Stimulated activated naive CD8-positive, alpha-beta T cell treated with anti-CD3 and anti-CD28 coated beads, Interleukin-15, amount 100 ng/mL, for 72 hours (primary cell): ENCODE data around the gene RMDN3.

Experiments used
- ATAC-seq: fragments of 150-1000 bp; cut with Tn5 transposase; 2 replicates; pipeline ENCODE4 v1.10.0; 2021; ENCODE audit warnings: mild to moderate bottlenecking, moderate library complexity
- DNase-seq, 2 donors: peaks; one replicate each; pipeline ENCODE4 v3.0.0; 2021 to 2022
- H3K27ac Mint-ChIP-seq, 2 donors: one replicate each; pipeline ENCODE4 v1.8.0; 2022; ENCODE audit warnings: mild to moderate bottlenecking in 2 of 2, mixed read lengths in 2 of 2, moderate library complexity in 2 of 2
- H3K27me3 Mint-ChIP-seq: one replicate; pipeline ENCODE4 v1.8.0; 2022; ENCODE audit warnings: mixed read lengths
- H3K4me1 Mint-ChIP-seq: one replicate; pipeline ENCODE4 v1.8.0; 2022; ENCODE audit warnings: mild to moderate bottlenecking, mixed read lengths
- H3K4me3 Mint-ChIP-seq, 2 donors: one replicate each; pipeline ENCODE4 v1.8.0; 2022; ENCODE audit warnings: mild to moderate bottlenecking in 2 of 2, mixed read lengths in 2 of 2, moderate library complexity in 1 of 2
- H3K9me3 Mint-ChIP-seq, 2 donors: one replicate each; pipeline ENCODE4 v1.8.0; 2022; ENCODE audit warnings: mixed read lengths in 2 of 2

RMDN3 gene

GRCh38 chr15:40782609-40783227 lies 27.7 kb upstream of the RMDN3 start:
- Mint-ChIP-seq H3K4me1 (peaks cover 28% of the 10 kb centered on the region), H3K27me3 (no peaks in the 10 kb centered on the region), H3K27ac (no peak overlapping the region), H3K9me3 (no peaks in the 10 kb centered on the region), H3K4me3 (no peak overlapping the region)
- peak; percentile 89 for ATAC-seq
- peak; percentile 74 to 82 for DNase-seq

DNA sequence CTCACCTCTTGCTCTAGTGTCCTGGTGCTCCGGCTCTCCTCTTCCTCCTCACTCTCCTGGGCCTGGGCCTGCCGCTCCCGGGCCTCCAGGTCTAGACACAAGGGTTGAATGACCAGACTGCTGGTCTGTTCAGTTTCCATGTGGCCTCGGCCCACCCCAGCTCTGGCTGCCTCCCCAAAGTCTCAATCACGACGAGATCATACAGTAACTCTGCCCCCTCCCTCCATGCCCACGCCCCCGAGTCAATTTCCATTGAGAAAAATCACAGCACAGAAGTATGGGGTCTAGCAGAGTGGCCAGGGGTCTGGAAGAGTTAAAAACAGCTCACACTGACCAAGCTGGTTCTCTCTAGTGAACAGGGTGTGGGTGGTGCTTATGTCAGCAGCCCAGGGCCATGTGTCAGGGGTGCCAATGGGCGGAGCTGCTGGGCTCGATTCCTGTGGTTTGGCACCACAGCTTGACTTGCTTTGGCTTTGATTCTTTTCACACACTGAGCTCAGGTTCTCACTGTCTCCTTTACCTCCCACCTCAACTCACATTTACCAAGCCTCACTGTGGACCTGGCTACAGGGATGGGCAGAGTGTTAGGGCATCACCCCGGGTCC lies 21.6 kb upstream of the RMDN3 start:
- ATAC-seq: peak; percentile 93
- Mint-ChIP-seq H3K9me3 (no peaks in the 10 kb centered on the region), H3K27me3 (no peaks in the 10 kb centered on the region), H3K4me3 (no peak overlapping the region), H3K27ac (peak overlapping the region in 1 of 2 donors; percentile 20), H3K4me1 (peaks cover 14% of the 10 kb centered on the region)
- DNase-seq: peak in 1 of 2 donors; percentile 50

GRCh38 chr15:40775740-40776536 lies 20.9 kb upstream of the RMDN3 start:
- Mint-ChIP-seq H3K4me1 (peaks cover 18% of the 10 kb centered on the region), H3K4me3 (no peak overlapping the region), H3K27ac (peak overlapping the region in 1 of 2 donors; percentile 59), H3K9me3 (no peaks in the 10 kb centered on the region), H3K27me3 (no peaks in the 10 kb centered on the region)
- no peak for ATAC-seq
- no peak for DNase-seq

DNA sequence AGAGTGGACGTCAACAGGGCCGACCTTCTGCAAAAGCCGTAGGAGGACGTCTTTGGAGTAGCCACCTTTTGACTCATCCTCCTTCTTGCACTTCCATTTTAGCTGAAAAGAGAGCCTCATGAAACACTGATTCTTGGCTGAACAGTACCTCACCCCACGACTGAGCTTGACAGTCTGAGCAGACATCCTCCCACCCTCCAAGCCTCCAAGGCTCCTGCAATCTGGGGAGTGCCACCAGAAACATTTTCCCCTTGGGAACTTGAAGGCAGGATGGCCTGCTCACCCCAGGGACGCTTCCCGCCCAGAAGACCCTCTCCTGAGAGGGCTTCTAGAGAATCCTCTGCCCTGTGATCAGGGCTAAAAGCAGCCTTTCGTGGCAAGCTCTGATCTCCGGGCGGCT lies 20.0 kb upstream of the RMDN3 start:
- Mint-ChIP-seq H3K4me1 (peaks cover 28% of the 10 kb centered on the region), H3K9me3 (no peaks in the 10 kb centered on the region), H3K4me3 (no peak overlapping the region), H3K27ac (no peak overlapping the region), H3K27me3 (no peaks in the 10 kb centered on the region)
- ATAC-seq: no peak
- DNase-seq: no peak

DNA sequence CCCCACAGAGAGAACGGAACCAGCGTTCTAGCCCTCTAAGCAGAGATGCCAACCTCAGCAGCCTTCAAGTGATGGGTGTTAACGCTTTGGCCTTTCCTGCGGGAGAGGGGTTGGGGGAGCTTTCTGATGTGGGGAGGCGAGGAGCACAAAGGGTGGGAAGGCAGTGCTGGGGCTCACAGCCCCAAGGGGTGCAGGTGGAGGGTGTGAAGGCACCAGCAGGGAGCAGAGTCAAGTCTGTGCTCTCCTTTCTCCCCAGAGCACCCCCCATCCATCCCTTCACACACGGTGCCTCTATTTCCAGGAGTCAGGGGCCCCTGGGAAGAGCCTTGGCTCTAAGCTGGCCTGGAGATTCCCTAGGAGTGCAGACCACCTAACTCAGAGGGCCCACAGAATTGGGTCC lies 18.8 kb upstream of the RMDN3 start:
- Mint-ChIP-seq H3K27ac (no peak overlapping the region), H3K4me1 (peaks cover 39% of the 10 kb centered on the region), H3K4me3 (no peak overlapping the region), H3K27me3 (no peaks in the 10 kb centered on the region), H3K9me3 (no peaks in the 10 kb centered on the region)
- DNase-seq (no peak), ATAC-seq (no peak)

GRCh38 chr15:40773496-40773895 lies 18.4 kb upstream of the RMDN3 start:
- no peaks in the 10 kb centered on the region for H3K9me3 Mint-ChIP-seq
- DNase-seq: no peak
- ATAC-seq: no peak
- peaks cover 43% of the 10 kb centered on the region for H3K4me1 Mint-ChIP-seq
- no peak overlapping the region for H3K27ac Mint-ChIP-seq
- no peak overlapping the region for H3K4me3 Mint-ChIP-seq
- H3K27me3 Mint-ChIP-seq: no peaks in the 10 kb centered on the region

DNA sequence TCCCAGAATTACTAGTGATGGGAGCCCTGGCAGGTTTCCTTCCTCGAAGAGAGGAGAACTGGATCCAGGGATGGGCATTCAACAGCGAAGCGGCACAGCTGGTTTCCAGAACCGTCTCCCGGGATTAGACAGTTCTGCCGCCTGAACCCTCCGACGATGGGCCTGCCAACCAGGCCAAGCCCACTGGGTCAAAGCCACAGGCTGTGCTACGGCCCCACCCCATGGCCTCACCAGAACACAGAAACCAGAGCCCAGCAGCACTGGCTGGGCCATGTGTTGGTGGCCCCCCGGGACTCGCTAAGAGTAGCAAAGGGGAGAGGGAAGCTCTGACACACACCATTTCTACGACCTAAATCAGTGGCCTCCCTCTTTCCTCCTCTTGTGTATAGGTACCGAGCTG lies 17.0 kb upstream of the RMDN3 start:
- DNase-seq (no peak), ATAC-seq (no peak)
- Mint-ChIP-seq H3K4me1 (peaks cover 52% of the 10 kb centered on the region), H3K4me3 (no peak overlapping the region), H3K9me3 (no peaks in the 10 kb centered on the region), H3K27ac (no peak overlapping the region), H3K27me3 (no peaks in the 10 kb centered on the region)

DNA sequence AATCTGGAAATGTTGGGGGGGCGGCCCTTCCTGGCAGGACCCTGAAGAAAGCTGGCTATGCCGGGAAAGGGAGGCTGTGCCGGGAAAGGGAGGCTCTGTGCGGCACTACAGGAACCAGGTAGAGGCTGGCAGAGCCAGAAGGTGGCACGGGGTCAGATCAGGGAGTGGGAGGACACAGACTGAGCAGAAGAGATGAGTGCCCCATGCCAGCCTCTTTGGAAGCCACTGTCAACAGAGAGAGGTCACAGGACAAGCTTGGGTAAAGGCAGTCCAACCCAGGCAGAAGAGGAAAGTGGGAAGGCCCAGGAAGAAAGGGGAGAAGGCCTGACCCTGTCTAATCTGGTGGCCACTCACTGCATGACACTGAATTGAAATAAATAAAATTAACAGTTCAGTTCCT lies 16.2 kb upstream of the RMDN3 start:
- no peak for ATAC-seq
- Mint-ChIP-seq H3K9me3 (no peaks in the 10 kb centered on the region), H3K27ac (no peak overlapping the region), H3K4me1 (peaks cover 52% of the 10 kb centered on the region), H3K27me3 (no peaks in the 10 kb centered on the region), H3K4me3 (no peak overlapping the region)
- no peak for DNase-seq

- Mint-ChIP-seq H3K4me3 (peak overlapping the region; percentile 74 to 85), H3K27me3 (no peaks in the 10 kb centered on the region), H3K27ac (peak overlapping the region; percentile 95 to 96), H3K4me1 (peaks cover 62% of the 10 kb centered on the region), H3K9me3 (no peaks in the 10 kb centered on the region)
- no peak for ATAC-seq
- no peak for DNase-seq
Measured at GRCh38 chr15:40770147-40770721, 15.2 kb upstream of the RMDN3 start.

DNA sequence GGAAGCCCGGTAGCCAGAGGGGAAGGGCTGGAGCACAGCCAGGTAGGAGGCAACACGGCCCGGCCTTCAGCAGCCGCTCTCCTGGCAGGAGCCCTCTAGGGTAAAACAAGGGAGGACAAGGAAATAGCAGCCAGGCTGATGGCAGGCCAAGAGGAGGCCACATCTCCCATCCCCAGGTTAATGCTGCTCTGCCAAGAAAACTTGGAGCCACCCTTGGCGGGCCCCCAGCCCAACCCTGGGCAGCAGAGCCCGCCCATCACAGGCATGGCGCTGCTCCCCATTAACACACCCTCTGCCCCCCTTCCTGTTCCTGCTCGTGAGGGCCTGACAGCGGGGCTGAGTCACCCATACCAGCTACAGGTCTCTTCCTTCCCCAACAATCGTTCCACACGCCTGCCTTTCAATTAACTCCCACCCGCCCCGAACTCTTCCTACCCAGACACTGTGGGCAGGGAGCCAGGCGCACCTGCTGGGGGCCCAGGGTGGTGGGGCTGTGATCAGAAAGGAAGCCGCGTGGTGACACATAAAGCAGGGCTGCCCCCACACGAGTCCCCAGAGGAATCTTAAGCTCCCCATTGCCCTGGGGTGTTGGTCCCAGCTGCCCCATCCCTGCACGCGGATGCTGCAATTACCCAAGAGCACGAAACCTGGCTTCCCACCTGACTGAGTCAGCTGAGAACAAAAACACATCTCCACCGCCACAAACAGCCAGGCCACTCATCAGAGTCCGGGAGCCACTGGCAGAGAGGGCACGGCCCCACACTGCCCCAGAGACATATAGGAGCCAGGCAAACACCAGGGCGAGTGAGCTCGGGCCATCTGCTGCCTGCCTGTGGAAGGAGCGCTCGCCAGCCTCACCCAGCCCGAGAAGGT lies 14.5 kb upstream of the RMDN3 start, which contains the start of gene C15orf62:
Gene C15orf62, plus strand, starts transcription at position 707 of the 873 bp plus-strand sequence. CDS start 516 bp downstream, outside the sequence.
- peak within 1 kb of the TSS; percentile 74 to 85 for H3K4me3 Mint-ChIP-seq
- H3K27me3 Mint-ChIP-seq: no peaks in the 10 kb centered on the region
- DNase-seq: peak; percentile 55 to 76
- peak within 1 kb of the TSS; percentile 95 to 96 for H3K27ac Mint-ChIP-seq
- peak; percentile 73 for ATAC-seq
- H3K9me3 Mint-ChIP-seq: no peaks in the 10 kb centered on the region
- peaks cover 69% of the 10 kb centered on the region for H3K4me1 Mint-ChIP-seq

DNA sequence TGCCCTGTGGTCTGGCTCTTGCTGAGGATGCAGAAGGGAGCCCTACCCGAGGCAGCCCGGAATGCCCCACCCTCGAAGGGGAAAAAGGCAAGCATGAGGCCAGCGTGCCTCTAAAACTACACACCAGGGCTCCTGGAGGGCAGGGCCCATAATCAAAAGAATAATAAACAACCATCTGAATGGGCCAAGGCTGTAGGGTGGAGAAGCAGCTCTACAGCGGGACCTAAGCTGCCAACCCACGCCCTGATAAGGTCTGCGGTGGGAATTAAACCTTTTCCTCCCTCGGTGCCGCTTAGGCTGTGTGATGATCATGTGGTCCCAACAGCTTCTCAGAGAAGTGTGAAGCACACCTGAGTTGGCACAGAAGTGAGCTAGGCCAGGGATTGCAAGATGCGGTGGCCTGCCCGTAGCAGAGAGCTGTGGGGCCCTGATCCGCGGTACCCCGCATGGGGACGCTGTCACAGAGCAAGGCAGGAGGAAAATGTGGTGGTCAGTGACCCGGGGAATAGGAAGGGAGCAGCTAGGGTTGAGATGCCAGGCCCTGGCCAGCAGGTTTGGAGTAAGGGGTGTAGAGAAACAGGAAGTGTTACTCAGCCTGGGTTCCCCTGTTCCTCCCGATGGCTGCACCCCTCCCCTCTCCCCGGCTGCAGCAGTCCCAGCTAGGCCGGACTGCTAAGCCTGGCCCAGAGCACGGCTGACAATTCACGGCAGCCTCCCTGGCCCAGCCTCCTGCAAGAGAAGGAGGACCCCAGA lies 13.6 kb upstream of the RMDN3 start:
- H3K9me3 Mint-ChIP-seq: no peaks in the 10 kb centered on the region
- DNase-seq (no peak), ATAC-seq (peak; percentile 3)
- peaks cover 76% of the 10 kb centered on the region for H3K4me1 Mint-ChIP-seq
- peak overlapping the region; percentile 74 to 85 for H3K4me3 Mint-ChIP-seq
- H3K27me3 Mint-ChIP-seq: no peaks in the 10 kb centered on the region
- H3K27ac Mint-ChIP-seq: peak overlapping the region; percentile 95 to 96

- Mint-ChIP-seq H3K9me3 (no peaks in the 10 kb centered on the region), H3K27me3 (no peaks in the 10 kb centered on the region), H3K27ac (peak overlapping the region in 1 of 2 donors; percentile 95), H3K4me1 (peaks cover 83% of the 10 kb centered on the region), H3K4me3 (peak overlapping the region in 1 of 2 donors; percentile 74)
- ATAC-seq: no peak
- no peak for DNase-seq
Measured at GRCh38 chr15:40767838-40768500, 12.9 kb upstream of the RMDN3 start.

DNA sequence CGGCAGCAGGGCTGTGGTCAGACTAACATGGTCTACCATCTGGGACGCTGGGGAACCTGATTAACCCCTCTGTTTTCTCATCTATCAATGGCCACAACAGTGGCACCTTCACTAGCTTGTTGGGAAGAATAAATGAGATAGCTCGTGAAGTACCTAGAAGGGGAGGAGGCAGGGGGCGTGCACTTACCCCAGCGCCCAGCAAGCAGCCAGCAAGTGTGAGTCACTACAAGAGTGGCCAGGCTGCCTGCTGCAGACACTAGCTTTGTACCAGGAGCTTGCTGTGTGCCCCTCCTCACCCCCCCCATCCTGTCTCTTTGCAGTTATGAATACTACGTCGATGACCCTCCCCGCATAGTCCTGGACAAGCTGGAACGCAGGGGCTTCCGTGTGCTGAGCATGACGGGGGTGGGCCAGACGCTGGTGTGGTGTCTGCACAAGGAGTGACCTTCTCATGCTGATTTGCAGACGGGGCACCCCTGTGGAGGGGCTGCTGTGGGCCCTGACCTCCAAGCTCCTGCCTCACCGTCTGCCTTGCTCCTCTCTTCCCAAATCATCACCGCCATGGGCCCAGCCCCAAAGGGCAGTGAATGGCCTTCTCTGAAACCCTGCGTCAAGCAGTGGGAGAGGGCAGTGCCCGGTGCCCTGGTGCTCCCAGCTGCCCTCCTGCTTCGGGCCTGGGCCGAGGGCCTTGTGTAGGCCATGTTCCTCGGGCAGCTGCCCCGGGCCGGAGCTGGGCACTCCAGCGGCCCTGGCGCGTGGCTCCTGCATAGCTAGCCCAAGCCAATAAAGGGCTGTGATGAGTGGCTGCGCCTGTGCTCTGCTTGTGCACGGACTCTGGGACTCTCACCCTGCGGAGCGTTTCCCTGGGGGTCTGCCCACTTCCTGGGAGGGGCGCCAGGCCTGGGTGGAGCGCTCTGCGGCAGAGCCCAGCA lies 12.1 kb upstream of the RMDN3 start:
- DNase-seq (no peak), ATAC-seq (no peak)
- Mint-ChIP-seq H3K4me3 (no peak overlapping the region), H3K27ac (peak overlapping the region in 1 of 2 donors; percentile 48), H3K9me3 (no peaks in the 10 kb centered on the region), H3K4me1 (peaks cover 88% of the 10 kb centered on the region), H3K27me3 (no peaks in the 10 kb centered on the region)
